Stomach smooth muscle (tissue), 2 donors: ENCODE results near the gene GOSR1.
"Not testable (repeated sequence)": the region's sequence is repeated elsewhere in the genome, so short reads cannot be mapped to it uniquely, and the experiment has no call there.

Experiments used
- H3K27ac ChIP-seq: one replicate; pipeline ENCODE4 v1.7.0; 2013; ENCODE audit warnings: mild to moderate bottlenecking, low read length, inconsistent platforms
- H3K27me3 ChIP-seq, 2 donors: one replicate each; pipeline ENCODE4 v1.7.0; 2013; ENCODE audit warnings: low read length in 2 of 2; ENCODE audit not compliant: insufficient read depth in 2 of 2, control insufficient read depth in 1 of 2
- H3K36me3 ChIP-seq, 2 donors: one replicate each; pipeline ENCODE4 v1.7.0; 2013; ENCODE audit warnings: low read length in 2 of 2; ENCODE audit not compliant: control insufficient read depth in 2 of 2, insufficient read depth in 2 of 2
- H3K4me1 ChIP-seq: one replicate; pipeline ENCODE4 v1.7.0; 2013; ENCODE audit warnings: low read length; ENCODE audit not compliant: control insufficient read depth, insufficient read depth
- H3K4me3 ChIP-seq, 2 donors: one replicate each; pipeline ENCODE4 v1.7.0; 2013; ENCODE audit warnings: low read length in 2 of 2
- H3K9ac ChIP-seq, 2 donors: one replicate each; pipeline ENCODE4 v1.7.0; 2013; ENCODE audit warnings: low read length in 2 of 2, mild to moderate bottlenecking in 1 of 2
- H3K9me3 ChIP-seq, 2 donors: one replicate each; pipeline ENCODE4 v1.7.0; 2013; ENCODE audit warnings: low read length in 2 of 2; ENCODE audit not compliant: control insufficient read depth in 2 of 2
- donor health status: healthy.
- donor health status: Pancreatic carcinoma.

GOSR1 gene

GRCh38 chr17:30563905-30564390, 86.7 kb downstream of the GOSR1 start:
- H3K27me3 ChIP-seq, H3K4me1 ChIP-seq, H3K4me3 ChIP-seq, H3K27ac ChIP-seq, H3K9me3 ChIP-seq, H3K36me3 ChIP-seq, H3K9ac ChIP-seq: not testable (repeated sequence)

DNA sequence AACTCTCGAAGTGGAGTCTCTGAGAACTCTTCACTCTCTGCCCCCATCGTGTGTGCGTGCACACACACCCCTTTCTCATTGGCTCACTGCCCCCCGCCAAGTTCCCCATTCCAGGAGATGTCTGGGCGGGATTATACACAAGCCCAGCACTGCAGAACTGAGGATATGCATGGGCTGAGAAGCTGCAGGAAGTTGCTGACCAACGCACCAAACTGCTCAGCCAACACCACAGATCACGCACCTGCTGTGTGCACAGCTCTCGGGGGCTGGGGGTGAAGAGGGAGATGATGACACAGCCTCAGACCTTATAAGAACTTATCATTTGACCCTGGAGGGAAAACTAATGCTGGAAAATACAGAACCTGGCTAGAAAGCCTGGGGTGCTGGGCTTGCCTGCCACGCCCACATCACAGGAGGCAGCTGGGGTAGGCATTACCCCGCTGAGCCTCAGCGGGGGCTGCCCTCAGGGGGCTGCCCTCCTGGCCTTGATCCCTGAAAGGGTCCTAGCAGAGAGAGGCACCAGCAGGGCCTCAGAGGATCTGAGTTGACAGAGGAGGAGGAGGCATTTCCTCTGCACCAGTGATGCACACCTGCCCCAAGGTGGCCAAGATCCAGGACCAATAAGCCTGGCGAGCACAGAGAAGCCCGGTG, 87.3 kb downstream of the GOSR1 start:
- not testable (repeated sequence) for H3K4me3 ChIP-seq, H3K9me3 ChIP-seq, H3K36me3 ChIP-seq, H3K9ac ChIP-seq, H3K27me3 ChIP-seq, H3K4me1 ChIP-seq, H3K27ac ChIP-seq

DNA sequence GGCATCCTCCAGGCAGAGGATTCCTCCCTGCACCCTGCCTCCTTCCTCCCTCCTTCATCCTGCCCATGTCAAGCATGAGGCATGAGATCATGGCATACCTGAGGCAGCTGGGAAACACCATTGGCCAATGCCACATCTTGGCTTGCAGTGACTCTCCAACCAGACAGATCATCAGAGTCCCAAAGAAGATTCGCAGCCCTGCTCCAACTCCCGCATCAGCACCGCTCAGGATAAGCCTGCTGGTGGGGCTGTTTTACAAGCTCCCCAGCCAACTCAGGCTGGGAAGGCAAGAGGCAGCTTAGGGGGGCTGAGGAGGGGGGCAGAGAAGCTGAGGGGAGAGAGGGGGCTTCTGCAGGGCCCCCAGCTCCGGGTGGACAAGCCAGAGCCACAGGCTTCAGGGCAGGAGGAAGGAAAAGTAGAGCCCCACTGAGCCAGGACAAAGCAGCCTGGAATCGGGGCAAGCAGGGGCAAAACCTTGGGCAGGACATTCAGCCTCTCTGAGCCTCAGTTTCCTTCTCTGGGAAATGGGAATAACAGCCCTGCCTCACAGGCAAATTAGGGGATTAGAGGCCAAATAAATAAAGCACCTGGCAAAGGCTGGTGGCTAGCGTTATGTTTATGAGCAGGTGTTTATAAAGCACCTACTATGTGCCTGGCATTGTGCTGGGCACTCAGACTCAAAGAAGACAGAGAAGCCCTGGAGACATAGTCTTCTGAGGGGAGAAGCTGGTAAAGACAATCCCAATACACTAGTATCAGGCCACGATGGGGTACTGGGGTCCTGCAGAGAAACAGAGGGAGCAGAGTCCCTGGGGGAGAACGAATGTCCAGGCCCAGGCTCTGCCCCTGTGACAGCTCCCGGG, 88.1 kb downstream of the GOSR1 start:
- Histone ChIP-seq H3K27me3 (peaks cover 0 to 4% of the 10 kb centered on the region in 2 donors), H3K27ac (no peak overlapping the region), H3K9me3 (no peaks in the 10 kb centered on the region), H3K9ac (no peak overlapping the region), H3K4me1 (no peaks in the 10 kb centered on the region), H3K4me3 (no peak overlapping the region), H3K36me3 (no peaks in the 10 kb centered on the region)

DNA sequence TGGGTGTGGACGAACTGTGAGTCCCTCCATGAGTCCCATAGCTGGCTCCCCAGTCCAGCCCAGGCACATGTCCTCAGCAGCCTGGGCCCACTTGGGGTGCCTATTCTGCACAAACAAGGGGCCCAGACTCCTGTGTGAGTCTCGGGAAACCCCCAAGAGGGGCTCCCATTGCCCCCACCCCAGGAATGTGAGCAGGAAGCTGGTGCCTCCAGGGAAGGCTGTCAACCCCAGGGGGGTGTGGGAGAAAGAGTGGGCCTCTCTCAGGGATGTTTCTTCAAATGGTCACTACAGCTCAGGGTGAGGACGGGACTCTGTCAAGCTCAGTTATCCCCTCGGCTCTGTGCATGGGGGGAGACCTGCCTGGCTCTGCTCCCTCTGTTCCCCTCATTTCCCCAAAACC, 88.9 kb downstream of the GOSR1 start:
- not testable (repeated sequence) for H3K4me1 ChIP-seq, H3K36me3 ChIP-seq, H3K27ac ChIP-seq, H3K27me3 ChIP-seq, H3K9ac ChIP-seq, H3K9me3 ChIP-seq, H3K4me3 ChIP-seq

DNA sequence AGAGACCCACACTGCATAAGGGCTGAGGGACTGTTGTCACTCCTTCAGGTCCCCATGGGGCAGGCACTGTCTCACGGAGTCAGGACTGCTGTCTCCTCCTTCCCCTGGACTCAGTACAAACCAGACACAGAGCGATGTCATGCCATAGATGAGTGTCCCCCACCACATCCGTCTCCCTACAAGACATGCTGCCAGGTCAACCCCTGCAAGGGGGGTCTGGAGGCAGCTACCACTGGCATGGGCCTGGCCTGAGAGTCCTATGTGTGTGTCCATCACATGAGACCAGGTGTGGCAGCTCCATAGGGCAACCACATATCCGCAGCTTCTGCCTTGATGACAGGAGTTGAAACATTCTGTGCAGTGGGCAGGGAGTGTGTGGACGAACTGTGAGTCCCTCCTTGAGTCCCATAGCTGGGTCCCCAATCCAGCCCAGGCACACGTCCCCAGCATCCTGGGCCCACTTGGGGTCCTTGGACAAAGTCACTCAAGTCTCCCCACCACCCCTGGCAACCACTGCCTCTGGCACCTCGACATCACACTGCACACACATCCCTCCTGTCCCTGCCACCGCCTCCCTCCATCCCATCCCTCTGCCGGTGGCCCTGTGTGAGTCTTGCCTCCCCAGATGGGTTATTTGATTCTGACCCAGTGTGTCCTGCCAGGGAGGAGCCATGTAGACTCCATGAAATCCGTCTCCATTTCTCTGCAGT, 89.5 kb downstream of the GOSR1 start:
- H3K27me3 ChIP-seq, H3K9me3 ChIP-seq, H3K4me1 ChIP-seq, H3K36me3 ChIP-seq, H3K27ac ChIP-seq, H3K9ac ChIP-seq, H3K4me3 ChIP-seq: not testable (repeated sequence)

- Histone ChIP-seq H3K36me3 (no peaks in the 10 kb centered on the region), H3K27me3 (peaks cover 0 to 4% of the 10 kb centered on the region in 2 donors), H3K27ac (no peak overlapping the region), H3K9ac (no peak overlapping the region), H3K4me3 (no peak overlapping the region), H3K4me1 (no peaks in the 10 kb centered on the region), H3K9me3 (no peaks in the 10 kb centered on the region)
Observed at GRCh38 chr17:30567231-30568116, 90.3 kb downstream of the GOSR1 start.

DNA sequence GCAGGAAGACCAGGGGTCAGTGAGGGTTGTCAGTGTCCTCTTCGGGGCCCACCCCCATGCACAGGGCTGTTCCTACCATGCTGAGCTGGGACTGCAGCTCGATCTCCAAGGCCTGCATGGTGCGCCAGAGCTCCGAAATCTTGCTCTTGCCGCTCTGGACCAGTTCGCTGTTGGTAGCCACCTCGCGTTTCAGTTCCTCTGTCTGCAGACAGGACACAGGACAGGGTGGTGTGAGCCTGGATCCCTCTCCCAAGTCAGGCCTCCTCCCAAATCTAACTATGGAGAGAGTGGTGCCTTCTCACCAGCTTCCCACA, 90.9 kb downstream of the GOSR1 start:
- Histone ChIP-seq H3K9ac (no peak overlapping the region), H3K27ac (no peak overlapping the region)

DNA sequence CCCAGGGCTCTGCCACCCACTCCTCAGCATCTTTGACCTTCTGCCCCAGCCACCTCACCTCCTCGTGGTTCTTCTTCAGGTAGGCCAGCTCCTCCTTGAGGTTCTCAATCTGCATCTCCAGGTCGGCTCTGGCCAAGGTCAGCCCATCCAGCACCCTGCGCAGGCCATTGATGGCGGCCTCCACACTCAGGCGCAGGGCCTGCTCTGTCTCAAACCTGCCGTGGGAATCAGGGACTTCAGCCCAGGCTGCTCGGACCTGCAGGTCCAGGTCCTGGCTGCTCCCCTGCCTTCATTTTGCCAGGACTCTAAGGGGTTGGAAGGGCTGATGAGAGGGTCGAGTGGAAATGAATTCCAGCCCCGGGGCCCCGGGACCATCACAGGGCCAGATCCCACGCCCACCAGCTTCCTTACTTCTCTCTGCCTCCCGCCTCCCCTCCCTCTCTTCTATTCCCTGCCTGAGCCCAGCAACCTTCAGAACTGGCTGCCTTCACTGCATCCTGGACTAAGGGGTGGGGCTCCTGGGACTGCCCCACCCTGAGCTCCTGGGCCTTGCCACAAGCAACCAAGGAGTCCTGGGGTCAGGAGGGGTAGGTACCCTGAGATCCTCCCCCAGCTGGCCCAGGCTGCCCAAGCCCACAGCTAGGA, 92.4 kb downstream of the GOSR1 start:
- H3K27me3 ChIP-seq, H3K27ac ChIP-seq, H3K36me3 ChIP-seq, H3K4me3 ChIP-seq, H3K9me3 ChIP-seq, H3K4me1 ChIP-seq, H3K9ac ChIP-seq: not testable (repeated sequence)

More for the DNA sequence above, 90.9 kb downstream of the GOSR1 start:
- no peaks in the 10 kb centered on the region for H3K36me3 ChIP-seq
- no peaks in the 10 kb centered on the region for H3K9me3 ChIP-seq
- H3K4me1 ChIP-seq = no peaks in the 10 kb centered on the region
- no peak overlapping the region for H3K4me3 ChIP-seq
- H3K27me3 ChIP-seq = peaks cover 0 to 4% of the 10 kb centered on the region in 2 donors

DNA sequence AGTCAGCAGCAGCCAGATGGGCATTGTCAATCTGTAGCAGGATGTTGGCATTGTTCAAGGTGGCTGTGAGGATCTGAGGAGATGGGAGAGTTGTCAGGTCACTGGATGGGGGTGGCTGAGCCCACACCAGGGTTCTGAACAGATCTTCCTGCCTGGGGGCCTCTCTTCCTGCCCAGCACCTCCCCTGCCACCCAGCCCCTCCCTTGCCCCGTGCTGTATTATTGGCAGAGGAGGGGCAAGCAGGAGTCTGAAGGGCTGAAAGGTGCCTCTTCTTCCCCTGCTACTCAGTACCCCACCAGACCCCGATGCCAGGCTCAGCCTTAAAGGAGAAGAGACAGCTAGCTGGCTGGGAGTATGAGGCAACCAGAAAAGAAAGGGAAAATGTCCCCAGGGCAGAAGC, 93.0 kb downstream of the GOSR1 start:
- no peaks in the 10 kb centered on the region for H3K36me3 ChIP-seq
- H3K27me3 ChIP-seq = peaks cover 0 to 4% of the 10 kb centered on the region in 2 donors
- H3K9ac ChIP-seq = no peak overlapping the region
- no peak overlapping the region for H3K4me3 ChIP-seq
- H3K27ac ChIP-seq = no peak overlapping the region
- no peaks in the 10 kb centered on the region for H3K9me3 ChIP-seq
- no peaks in the 10 kb centered on the region for H3K4me1 ChIP-seq
